Fibroblast of lung (primary cell): Measurements from ENCODE around the gene CT47A1.

Experiments used
- CTCF ChIP-seq, 2 donors: IDR thresholded peaks in 1 of 2; conservative IDR thresholded peaks in 1 of 2; 1 replicate in 1 of 2; 2 replicates in 1 of 2; pipeline ENCODE4 v1.5.1; 2011 to 2012; ENCODE audit warnings: low read length in 2 of 2, control low read depth in 1 of 2, inconsistent platforms in 1 of 2, low read depth in 1 of 2, mild to moderate bottlenecking in 1 of 2
- EZH2 ChIP-seq: IDR thresholded peaks from 2 replicates; pipeline ENCODE4 v1.5.1; 2012; ENCODE audit warnings: low read length, control low read depth, mild to moderate bottlenecking; ENCODE audit errors: missing control alignments

DNA sequence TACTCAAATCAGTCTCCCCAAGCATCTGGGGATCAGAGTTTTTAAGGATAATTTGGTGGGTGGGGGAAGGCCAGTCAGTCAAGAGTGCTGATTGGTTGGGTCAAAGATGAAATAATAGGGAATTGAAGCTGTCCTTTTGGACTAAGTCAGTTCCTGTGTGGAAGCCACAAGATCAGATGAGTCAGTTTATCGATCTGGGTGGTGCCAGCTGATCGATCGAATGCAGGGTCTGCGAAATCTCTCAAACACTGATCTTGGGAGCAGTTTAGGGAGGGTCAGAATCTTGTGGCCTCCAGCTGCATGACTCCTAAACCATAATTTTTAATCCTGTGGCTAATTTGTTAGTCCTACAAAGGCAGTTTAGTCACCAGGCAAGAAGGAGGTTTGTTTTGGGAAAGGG lies 44.5 kb upstream of the CT47A1 start:
- TF ChIP-seq CTCF (conservative IDR thresholded peaks at IDR 0.05 in 1 of 2, IDR thresholded peaks at IDR 0.05 in 1 of 2; ENCODE audit: low read depth in 1 of 2, low read length in 2 of 2) (no peak), EZH2 (no peak)
